NCI-H2196 treated with DMSO at 0.1 percent for 48 hours (cell line): Measurements from ENCODE around the gene PPP1R9B.

Source experiments
- DNase-seq: peaks from one replicate; lab custom pipeline; 2025; ENCODE audit not compliant: unreplicated experiment; lab: John Stamatoyannopoulos, UW

Gene PPP1R9B

DNA sequence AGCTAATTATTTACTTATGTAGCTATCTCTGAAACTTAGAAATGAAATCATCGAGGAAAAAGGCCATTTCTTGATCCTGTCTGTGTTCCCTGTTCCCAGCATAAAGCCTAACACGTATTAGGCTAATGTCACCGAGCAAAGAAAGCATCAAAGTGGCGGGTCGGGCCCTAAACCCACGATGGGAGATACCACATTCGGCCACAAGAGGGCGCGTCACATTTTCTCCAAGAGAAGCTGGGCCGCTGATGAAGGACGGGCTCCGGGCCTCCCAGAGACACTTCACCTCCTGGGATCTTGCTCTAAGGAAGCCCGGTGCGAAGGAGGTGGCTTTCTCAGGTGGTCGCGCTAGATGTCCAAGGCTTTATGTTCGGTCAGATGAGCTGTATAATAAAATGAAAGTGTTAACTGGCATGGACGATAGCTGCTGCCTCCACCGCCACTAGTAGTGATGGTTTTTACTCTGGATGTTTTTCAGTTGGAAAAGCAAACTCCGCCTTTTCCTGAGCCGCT, 56.2 kb downstream of the PPP1R9B start:
- DNase-seq, result peak; percentile 62

DNA sequence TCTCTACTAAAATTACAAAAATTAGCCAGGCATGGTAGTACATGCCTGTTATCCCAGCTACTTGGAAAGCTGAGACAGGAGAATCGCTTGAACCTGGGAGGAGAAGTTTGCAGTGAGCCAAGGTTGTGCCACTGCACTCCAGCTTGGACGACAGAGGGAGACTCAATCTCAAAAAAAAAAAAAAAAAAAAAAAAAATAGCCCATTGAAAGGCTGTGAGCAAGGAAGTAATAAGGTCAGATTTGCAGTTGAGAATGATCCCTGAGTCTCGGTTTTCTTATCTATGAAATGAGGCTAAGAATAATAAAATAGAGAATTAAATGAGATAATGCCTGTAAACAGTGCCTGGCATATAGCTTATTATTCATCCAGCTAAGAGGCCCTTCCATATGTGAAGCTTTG, 56.7 kb downstream of the PPP1R9B start:
- no peak for DNase-seq

DNA sequence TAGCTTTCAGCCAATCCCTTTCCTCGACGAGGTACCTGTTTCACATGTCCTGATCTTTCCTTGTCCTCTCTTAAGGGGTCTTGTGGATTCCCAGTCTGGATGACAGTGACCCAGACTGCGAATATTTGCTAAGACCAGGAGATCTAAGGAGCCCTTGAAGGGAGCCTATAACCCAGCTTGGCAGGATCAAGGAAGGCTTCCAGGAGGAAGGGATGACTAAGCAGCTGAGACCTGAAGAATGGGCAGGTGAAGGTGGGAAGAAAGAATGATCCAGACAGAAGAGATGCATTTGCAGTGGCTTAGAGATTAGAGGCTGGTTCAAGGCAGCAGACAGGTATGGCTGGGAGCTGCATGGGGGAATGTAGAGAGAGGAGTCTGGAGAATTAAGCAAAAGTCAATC, 57.2 kb downstream of the PPP1R9B start:
- DNase-seq, result no peak

DNA sequence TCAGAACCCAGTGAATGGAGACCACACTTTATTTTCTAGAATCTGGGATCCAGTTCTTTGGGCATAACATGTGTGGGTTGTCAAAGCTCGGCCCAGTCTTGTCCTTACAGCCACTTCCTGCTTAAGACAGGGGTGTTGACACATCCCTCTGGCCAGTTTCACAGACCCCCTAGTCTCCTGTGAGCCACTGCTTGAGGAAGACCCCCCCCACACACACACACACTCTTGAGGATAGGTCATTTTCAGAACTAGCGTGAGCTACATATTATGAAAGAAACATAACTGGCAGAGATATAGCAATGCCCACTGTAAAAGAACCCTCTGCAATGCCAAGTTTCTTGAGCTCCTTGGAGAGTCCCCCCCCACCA, 58.6 kb downstream of the PPP1R9B start:
- no peak for DNase-seq

DNA sequence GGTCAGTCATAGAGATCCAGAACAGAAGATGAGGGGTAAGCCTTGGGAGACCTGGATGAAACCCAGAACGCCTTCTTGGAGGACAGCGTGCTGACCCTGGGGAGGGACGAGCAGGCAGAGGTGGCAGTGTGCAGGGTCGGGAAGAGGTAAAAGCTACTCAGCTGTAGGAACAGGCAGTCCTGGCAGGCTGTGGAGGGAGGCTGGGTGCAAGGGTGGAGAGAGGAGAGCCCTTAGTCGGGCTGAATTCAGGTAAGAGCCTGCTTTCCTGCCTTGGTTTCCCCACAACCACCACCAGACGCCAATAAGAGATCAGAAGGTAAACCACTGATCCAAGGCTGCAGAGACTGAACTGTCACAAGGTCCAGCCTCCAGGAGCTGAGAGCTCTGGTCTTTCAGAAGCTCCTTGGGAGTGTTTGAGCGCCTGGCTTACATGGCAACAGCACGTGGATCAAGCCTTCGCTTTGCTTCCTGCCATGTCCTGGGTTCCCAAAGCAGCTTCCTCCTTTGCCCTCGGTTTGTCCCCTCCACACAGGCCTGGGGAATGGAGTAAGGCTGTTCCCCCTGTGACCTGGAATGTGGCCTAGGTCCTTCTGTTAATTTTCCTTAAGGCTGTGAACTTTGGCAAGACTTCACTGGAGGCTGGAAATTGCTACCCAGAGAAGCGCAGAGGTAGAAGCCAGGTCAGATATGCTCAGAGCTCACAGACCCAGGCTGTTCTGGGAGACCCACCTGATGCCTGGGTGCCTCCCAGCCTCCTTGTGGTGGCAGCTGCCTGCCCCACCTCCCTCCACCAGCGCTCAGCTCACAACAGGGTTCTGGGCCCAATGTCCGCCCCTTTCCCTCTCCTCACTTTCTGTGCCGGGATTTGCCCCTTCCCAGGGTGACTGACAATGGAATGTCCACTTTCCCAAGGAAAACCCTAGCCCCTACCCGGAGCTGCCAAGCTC, 59.2 kb downstream of the PPP1R9B start:
- no peak for DNase-seq

DNA sequence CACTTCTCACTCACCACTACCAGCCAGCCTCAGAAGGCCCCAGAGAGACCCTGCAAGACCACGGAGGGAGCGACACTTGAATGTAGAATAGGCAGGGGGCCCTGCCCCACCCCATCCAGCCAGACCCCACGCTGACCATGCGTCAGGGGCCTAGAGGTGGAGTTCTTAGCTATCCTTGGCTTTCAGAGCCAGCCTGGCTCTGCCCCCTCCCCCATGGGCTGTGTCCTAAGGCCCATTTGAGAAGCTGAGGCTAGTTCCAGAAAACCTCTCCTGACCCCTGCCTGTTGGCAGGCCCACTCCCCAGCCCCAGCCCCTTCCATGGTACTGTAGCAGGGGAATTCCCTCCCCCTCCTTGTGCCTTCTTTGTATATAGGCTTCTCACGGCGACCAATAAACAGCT, 60.4 kb downstream of the PPP1R9B start:
- no peak for DNase-seq

DNA sequence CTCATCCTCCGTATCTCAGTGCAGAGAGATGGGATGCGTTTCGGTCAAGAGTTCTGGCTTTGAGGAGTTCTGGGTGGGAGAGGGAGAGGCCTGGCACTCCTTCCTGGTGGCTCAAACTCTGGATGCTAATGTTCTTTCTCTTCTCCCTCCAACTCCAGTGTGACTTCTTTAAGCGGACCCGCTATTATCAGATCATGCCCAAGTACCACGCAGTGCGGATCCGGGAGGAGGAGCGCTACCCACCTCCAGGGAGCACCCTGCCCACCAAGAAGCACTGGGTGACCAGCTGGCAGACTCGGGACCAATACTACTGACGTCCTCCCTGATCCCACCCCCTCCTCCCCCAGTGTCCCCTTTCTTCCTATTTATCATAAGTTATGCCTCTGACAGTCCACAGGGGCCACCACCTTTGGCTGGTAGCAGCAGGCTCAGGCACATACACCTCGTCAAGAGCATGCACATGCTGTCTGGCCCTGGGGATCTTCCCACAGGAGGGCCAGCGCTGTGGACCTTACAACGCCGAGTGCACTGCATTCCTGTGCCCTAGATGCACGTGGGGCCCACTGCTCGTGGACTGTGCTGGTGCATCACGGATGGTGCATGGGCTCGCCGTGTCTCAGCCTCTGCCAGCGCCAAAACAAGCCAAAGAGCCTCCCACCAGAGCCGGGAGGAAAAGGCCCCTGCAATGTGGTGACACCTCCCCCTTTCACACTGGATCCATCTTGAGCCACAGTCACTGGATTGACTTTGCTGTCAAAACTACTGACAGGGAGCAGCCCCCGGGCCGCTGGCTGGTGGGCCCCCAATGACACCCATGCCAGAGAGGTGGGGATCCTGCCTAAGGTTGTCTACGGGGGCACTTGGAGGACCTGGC, 61.3 kb downstream of the PPP1R9B start:
- no peak for DNase-seq

DNA sequence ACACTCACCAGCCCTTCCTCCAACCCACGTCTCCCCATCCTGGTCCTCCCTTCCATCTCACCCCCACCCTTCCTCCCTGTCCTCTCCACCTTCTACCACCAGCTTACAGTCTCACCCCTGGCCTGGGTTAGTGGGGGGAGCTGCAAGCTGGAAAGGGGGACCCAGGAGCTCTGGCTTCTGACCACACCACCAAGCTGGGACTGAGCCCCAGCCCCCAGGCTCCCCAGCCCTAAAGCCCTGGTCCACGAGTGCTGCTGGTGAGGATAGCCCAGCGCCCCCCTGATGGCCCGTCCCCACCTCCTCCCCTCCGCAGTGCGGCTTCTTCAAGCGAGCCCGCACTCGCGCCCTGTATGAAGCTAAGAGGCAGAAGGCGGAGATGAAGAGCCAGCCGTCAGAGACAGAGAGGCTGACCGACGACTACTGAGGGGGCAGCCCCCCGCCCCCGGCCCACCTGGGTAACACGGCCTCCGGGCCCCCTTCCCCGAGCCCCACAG, 62.5 kb downstream of the PPP1R9B start:
- DNase-seq, result no peak

DNA sequence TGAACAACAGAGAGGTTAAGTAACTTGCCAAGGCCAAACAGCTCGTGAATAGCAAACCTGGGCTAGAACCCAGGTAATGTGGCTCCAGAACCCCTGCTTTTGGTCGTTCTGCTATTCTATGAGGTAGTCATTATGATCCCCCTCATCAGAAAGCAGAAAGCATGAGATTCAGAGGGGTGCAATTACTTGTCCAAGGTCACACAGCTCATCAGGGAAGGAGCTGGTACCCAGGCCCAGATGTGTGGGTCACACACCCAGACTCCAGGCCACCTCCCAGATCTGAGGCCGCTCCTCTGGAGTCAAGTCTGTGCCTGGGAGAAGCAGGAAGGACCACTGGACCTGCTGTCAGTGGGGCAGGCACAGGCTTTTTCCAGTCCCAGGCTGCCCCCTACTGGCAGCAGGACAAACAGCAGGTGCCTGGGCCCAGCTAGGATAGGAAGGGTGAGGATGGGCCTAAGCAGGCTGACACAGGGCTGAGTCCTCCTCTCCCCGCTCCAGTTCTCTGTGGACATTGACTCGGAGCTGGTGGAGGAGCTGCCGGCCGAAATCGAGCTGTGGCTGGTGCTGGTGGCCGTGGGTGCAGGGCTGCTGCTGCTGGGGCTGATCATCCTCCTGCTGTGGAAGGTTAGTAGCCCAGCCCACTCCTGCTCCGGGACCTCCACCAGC, 63.1 kb downstream of the PPP1R9B start:
- peak; percentile 52 for DNase-seq
